Uterus (tissue), 4 donors: ENCODE results near the gene SUSD3. TPM values are rescaled to one million over a fixed set of nuclear protein-coding genes. Genes with fewer than 3 reads are reported as not detected.

Experiments used
- DNase-seq, 2 donors: peaks; one replicate each; pipeline ENCODE4 v3.0.0-alpha.2; 2019 to 2020
- H3K27ac ChIP-seq, 2 donors: fragments of 200-600 bp; sonication (generic); 1 replicate in 1 of 2; 2 replicates in 1 of 2; pipeline ENCODE4 v1.5.1; 2016 to 2018
- H3K27me3 ChIP-seq, 2 donors: fragments of 200-600 bp; sonication (generic); one replicate each; pipeline ENCODE4 v1.5.1; 2018 to 2019; ENCODE audit warnings: control low read depth in 1 of 2
- H3K36me3 ChIP-seq, 2 donors: fragments of 200-600 bp; sonication (generic); one replicate each; pipeline ENCODE4 v1.5.1; 2019; ENCODE audit warnings: control low read depth in 1 of 2
- H3K4me1 ChIP-seq, 2 donors: fragments of 200-600 bp; sonication (generic); one replicate each; pipeline ENCODE4 v1.5.1; 2018 to 2019; ENCODE audit warnings: control low read depth in 1 of 2
- H3K4me3 ChIP-seq, 2 donors: fragments of 200-600 bp; sonication (generic); 1 replicate in 1 of 2; 2 replicates in 1 of 2; pipeline ENCODE4 v1.5.1; 2018 to 2019; ENCODE audit warnings: mild to moderate bottlenecking in 1 of 2
- H3K9me3 ChIP-seq, 2 donors: fragments of 200-600 bp; sonication (generic); one replicate each; pipeline ENCODE4 v1.5.1; 2019; ENCODE audit warnings: control low read depth in 1 of 2
- POLR2A ChIP-seq, 2 donors: fragments of 450-650 bp; IDR thresholded peaks; one replicate each; pipeline ENCODE4 v1.6.1; 2016; ENCODE audit warnings: antibody characterized with exemption in 2 of 2, mild to moderate bottlenecking in 1 of 2, moderate library complexity in 1 of 2
- intact Hi-C: fragments of 100-400 bp; cut with DNase I; formaldehyde crosslinking; loops from one replicate; pipeline ENCODE4 v1.15.1; 2023; ENCODE audit warnings: low total_unique reads
- total RNA-seq, 4 donors: library from RNA; depleted of rRNA in 3 of 4; stranded (reverse); fragments of >200 nt in 3 of 4; gene quantifications; one replicate each; pipeline versions ENCODE4 v1.1.0 to v1.2.4, GENCODE V29; 2014 to 2023
- TF ChIP-seq, protein P1 (sequence below), 4 experiments: fragments of 200-600 bp in 2 of 4; fragments of 450-650 bp in 2 of 4; sonication (generic) in 2 of 4; IDR thresholded peaks; one replicate each; pipeline ENCODE4 v1.5.1; 2016 to 2019; ENCODE audit warnings: antibody characterized with exemption in 4 of 4, mild to moderate bottlenecking in 2 of 4, moderate library complexity in 1 of 4
- donor health status: DM: yes; HTN: yes; CAD: no.

Gene SUSD3
- total RNA-seq, 4 donors from 2014 or later: 9.3 to 52.7 (median 14.7) TPM

- TF ChIP-seq, protein P1, sequence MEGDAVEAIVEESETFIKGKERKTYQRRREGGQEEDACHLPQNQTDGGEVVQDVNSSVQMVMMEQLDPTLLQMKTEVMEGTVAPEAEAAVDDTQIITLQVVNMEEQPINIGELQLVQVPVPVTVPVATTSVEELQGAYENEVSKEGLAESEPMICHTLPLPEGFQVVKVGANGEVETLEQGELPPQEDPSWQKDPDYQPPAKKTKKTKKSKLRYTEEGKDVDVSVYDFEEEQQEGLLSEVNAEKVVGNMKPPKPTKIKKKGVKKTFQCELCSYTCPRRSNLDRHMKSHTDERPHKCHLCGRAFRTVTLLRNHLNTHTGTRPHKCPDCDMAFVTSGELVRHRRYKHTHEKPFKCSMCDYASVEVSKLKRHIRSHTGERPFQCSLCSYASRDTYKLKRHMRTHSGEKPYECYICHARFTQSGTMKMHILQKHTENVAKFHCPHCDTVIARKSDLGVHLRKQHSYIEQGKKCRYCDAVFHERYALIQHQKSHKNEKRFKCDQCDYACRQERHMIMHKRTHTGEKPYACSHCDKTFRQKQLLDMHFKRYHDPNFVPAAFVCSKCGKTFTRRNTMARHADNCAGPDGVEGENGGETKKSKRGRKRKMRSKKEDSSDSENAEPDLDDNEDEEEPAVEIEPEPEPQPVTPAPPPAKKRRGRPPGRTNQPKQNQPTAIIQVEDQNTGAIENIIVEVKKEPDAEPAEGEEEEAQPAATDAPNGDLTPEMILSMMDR (IDR thresholded peaks at IDR 0.05): no peak
- no peak for TF ChIP-seq POLR2A (IDR thresholded peaks at IDR 0.05)
- H3K9me3 ChIP-seq: no peaks in the 10 kb centered on the region
- H3K4me3 ChIP-seq: no peak overlapping the region
- H3K27ac ChIP-seq: no peak overlapping the region
- DNase-seq: peak in 1 of 2 donors; percentile 8
- no peaks in the 10 kb centered on the region for H3K36me3 ChIP-seq
- no peaks in the 10 kb centered on the region for H3K4me1 ChIP-seq
- intact Hi-C loops: no loop called here
- no peaks in the 10 kb centered on the region for H3K27me3 ChIP-seq
These were observed 27.2 kb downstream of the SUSD3 start for GRCh38 chr9:93085676-93086075.

DNA sequence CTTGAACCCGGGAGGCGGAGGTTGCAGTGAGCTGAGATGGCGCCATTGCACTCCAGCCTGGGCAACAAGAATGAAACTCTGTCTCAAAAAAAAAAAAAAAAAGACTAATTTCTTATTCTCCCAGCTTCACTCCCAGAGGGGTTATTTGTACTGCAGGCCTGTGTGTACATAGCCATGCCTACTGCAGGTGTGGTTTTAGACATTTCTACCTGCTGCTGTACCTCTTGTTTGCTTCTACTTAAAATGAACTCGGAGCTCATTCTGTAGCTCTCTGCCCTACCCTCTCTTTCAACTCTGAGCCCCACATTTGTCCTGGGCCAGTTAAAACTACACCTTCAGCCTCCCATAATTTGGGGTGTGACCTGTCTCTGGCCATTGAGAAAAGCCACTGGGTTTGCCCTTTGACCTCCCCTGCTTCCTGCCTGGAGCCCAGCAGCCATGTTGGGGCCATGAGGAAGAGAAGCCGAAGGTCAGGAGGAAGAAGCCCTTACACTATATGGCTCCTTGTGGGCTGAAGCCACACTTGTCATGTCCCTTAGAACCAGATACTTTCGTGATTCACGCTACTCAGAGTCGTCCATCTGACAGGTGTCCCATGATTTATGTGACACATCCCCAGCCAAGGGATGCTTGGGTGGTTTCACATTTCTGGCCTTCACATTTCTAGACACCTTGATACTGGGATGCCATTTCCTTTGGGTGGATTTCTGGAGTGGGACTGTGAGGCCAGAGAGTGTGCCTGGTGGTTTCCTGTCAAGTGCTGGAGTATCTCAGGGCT, 28.1 kb downstream of the SUSD3 start:
- intact Hi-C loops: no loop called here
- no peak overlapping the region for H3K4me3 ChIP-seq
- H3K27ac ChIP-seq: no peak overlapping the region
- no peaks in the 10 kb centered on the region for H3K27me3 ChIP-seq
- peak; percentile 5 to 10 for DNase-seq
- no peaks in the 10 kb centered on the region for H3K4me1 ChIP-seq
- peaks cover 0 to 5% of the 10 kb centered on the region in 2 donors for H3K9me3 ChIP-seq
- no peak for TF ChIP-seq POLR2A (IDR thresholded peaks at IDR 0.05)
- TF ChIP-seq, protein P1 (IDR thresholded peaks at IDR 0.05): no peak
- no peaks in the 10 kb centered on the region for H3K36me3 ChIP-seq

- peak; percentile 8 to 9 for DNase-seq
These were observed 29.6 kb downstream of the SUSD3 start for GRCh38 chr9:93087971-93088655.

GRCh38 chr9:93088656-93089015, 30.1 kb downstream of the SUSD3 start:
- TF ChIP-seq, protein P1 (IDR thresholded peaks at IDR 0.05): no peak
- TF ChIP-seq POLR2A (IDR thresholded peaks at IDR 0.05): no peak
- peak in 1 of 2 donors; percentile 3 for DNase-seq
- Histone ChIP-seq H3K36me3 (no peaks in the 10 kb centered on the region), H3K4me3 (no peak overlapping the region), H3K4me1 (no peaks in the 10 kb centered on the region), H3K9me3 (peaks cover 0 to 5% of the 10 kb centered on the region in 2 donors), H3K27me3 (no peaks in the 10 kb centered on the region), H3K27ac (no peak overlapping the region)
- intact Hi-C loops: no loop called here

More at GRCh38 chr9:93087971-93088655, 29.6 kb downstream of the SUSD3 start:
- H3K36me3 ChIP-seq: no peaks in the 10 kb centered on the region
- no peak overlapping the region for H3K4me3 ChIP-seq
- no peak for TF ChIP-seq POLR2A (IDR thresholded peaks at IDR 0.05)
- TF ChIP-seq, protein P1 (IDR thresholded peaks at IDR 0.05): no peak
- peaks cover 0 to 5% of the 10 kb centered on the region in 2 donors for H3K9me3 ChIP-seq
- no peak overlapping the region for H3K27ac ChIP-seq
- H3K27me3 ChIP-seq: no peaks in the 10 kb centered on the region
- no peaks in the 10 kb centered on the region for H3K4me1 ChIP-seq
- intact Hi-C loops: no loop called here

GRCh38 chr9:93089024-93089423, 30.5 kb downstream of the SUSD3 start:
- TF ChIP-seq POLR2A (IDR thresholded peaks at IDR 0.05): no peak
- TF ChIP-seq, protein P1 (IDR thresholded peaks at IDR 0.05): no peak
- no peak overlapping the region for H3K27ac ChIP-seq
- no peak overlapping the region for H3K4me3 ChIP-seq
- DNase-seq: no peak
- intact Hi-C loops: no loop called here
- H3K4me1 ChIP-seq: no peaks in the 10 kb centered on the region
- no peaks in the 10 kb centered on the region for H3K36me3 ChIP-seq
- peaks cover 0 to 5% of the 10 kb centered on the region in 2 donors for H3K9me3 ChIP-seq
- no peaks in the 10 kb centered on the region for H3K27me3 ChIP-seq
